ENCODE data around the gene PTH2R.

- TF ChIP-seq CTCF (IDR thresholded peaks at IDR 0.05) (no peak), POLR2A (IDR thresholded peaks at IDR 0.05) (no peak)
These were observed 85.0 kb downstream of the PTH2R start for GRCh38 chr2:208491641-208492040.

Data from Peyer's patch (tissue), 4 donors.